Measurements from ENCODE around the gene UNC119B.

- TF ChIP-seq, protein P1, sequence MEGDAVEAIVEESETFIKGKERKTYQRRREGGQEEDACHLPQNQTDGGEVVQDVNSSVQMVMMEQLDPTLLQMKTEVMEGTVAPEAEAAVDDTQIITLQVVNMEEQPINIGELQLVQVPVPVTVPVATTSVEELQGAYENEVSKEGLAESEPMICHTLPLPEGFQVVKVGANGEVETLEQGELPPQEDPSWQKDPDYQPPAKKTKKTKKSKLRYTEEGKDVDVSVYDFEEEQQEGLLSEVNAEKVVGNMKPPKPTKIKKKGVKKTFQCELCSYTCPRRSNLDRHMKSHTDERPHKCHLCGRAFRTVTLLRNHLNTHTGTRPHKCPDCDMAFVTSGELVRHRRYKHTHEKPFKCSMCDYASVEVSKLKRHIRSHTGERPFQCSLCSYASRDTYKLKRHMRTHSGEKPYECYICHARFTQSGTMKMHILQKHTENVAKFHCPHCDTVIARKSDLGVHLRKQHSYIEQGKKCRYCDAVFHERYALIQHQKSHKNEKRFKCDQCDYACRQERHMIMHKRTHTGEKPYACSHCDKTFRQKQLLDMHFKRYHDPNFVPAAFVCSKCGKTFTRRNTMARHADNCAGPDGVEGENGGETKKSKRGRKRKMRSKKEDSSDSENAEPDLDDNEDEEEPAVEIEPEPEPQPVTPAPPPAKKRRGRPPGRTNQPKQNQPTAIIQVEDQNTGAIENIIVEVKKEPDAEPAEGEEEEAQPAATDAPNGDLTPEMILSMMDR (IDR thresholded peaks at IDR 0.05; ENCODE audit: poor library complexity), result no peak
- no peak for TF ChIP-seq EZH2phosphoT487 (IDR thresholded peaks at IDR 0.05; ENCODE audit: low read depth, severe bottlenecking, unreplicated experiment)
Measured at GRCh38 chr12:120678572-120678971, 31.7 kb upstream of the UNC119B start.
